NCI-H2227 treated with DMSO at 0.1 percent for 48 hours (cell line): Measurements from ENCODE around the gene FGF2.

Experiments used
- DNase-seq: peaks from one replicate; lab custom pipeline; 2025; lab: John Stamatoyannopoulos, UW

FGF2 gene

DNA sequence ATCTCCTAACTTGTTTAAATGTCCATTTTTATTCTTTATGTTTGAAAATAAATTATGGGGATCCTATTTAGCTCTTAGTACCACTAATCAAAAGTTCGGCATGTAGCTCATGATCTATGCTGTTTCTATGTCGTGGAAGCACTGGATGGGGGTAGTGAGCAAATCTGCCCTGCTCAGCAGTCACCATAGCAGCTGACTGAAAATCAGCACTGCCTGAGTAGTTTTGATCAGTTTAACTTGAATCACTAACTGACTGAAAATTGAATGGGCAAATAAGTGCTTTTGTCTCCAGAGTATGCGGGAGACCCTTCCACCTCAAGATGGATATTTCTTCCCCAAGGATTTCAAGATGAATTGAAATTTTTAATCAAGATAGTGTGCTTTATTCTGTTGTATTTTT, 68.2 kb downstream of the FGF2 start:
- DNase-seq, result no peak

DNA sequence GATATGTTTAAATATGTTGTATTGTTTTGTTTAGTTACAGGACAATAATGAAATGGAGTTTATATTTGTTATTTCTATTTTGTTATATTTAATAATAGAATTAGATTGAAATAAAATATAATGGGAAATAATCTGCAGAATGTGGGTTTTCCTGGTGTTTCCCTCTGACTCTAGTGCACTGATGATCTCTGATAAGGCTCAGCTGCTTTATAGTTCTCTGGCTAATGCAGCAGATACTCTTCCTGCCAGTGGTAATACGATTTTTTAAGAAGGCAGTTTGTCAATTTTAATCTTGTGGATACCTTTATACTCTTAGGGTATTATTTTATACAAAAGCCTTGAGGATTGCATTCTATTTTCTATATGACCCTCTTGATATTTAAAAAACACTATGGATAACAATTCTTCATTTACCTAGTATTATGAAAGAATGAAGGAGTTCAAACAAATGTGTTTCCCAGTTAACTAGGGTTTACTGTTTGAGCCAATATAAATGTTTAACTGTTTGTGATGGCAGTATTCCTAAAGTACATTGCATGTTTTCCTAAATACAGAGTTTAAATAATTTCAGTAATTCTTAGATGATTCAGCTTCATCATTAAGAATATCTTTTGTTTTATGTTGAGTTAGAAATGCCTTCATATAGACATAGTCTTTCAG, 68.8 kb downstream of the FGF2 start:
- DNase-seq, result no peak

DNA sequence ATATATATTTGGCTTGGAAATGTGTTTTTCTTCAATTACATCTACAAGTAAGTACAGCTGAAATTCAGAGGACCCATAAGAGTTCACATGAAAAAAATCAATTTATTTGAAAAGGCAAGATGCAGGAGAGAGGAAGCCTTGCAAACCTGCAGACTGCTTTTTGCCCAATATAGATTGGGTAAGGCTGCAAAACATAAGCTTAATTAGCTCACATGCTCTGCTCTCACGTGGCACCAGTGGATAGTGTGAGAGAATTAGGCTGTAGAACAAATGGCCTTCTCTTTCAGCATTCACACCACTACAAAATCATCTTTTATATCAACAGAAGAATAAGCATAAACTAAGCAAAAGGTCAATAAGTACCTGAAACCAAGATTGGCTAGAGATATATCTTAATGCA, 69.6 kb downstream of the FGF2 start:
- DNase-seq, result no peak

DNA sequence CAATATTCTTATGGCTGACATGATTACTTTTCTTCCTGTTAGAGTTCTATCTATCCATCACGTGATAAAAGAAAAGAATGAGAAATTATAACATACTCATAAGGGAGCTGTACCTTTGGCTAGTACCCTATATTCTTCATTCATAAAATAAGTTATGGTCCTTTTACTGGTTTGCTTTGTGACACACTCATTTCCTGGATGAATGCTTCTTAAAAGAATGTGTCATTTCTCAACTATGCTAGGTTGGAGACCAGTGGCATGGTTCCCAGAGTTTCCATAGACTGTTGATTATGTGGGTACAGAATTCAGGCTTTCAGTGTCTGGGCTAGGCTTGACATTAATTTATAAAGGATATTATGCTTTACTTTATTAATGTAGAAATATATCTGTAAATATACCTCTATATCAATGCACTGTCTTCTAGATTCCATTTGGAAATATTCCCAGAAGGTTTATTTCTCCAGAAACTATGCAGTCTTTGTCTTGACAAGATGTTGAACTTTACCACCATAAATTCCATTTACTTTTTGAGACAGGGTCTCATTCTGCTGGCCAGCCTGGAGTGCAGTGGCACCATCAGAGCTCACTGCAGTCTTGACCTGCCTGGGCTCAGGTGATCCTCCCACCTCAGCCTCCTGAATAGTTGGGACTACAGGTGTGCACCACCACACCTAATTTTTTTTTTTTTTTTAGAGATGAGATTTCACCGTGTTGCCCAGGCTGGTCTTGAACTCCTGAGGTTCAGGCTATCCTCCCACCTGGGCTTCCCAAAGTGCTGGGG, 71.9 kb downstream of the FGF2 start:
- DNase-seq, result no peak

DNA sequence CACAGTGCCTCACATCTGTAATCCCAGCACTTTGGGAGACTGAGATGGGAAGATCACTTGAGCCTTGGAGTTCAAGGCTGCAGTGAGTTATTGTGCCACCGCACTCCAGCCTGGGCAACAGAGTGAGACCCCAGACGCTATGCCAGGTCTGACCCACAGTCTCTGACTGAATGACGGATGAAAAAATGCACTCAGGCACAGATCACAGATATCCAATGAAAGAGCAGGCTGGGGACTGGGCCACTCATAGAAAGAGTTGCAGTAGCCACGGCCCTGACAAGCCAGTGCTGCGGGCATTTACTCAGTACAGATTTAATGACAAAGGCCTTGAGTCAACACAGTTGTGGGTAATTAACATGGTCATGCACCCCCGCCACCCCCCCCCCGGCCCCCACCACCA, 73.1 kb downstream of the FGF2 start:
- no peak for DNase-seq

DNA sequence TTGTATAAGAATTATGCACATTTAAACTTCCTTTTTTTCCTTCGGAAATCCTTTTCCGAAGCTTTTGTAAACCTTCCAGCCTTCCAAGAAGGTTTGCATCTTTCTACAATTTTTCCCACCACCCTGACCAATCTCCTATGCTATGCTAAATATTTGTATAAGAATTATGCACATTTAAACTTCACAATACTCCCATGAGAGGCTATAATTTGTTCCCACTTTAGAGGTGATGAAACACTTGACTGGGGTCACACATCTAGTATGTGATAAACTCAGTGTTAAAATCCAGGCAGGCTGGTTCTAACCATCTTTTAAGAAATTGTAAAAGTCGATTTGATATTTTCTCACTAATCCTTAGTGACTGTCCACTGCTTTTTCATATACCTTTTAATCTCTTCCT, 73.7 kb downstream of the FGF2 start:
- no peak for DNase-seq

DNA sequence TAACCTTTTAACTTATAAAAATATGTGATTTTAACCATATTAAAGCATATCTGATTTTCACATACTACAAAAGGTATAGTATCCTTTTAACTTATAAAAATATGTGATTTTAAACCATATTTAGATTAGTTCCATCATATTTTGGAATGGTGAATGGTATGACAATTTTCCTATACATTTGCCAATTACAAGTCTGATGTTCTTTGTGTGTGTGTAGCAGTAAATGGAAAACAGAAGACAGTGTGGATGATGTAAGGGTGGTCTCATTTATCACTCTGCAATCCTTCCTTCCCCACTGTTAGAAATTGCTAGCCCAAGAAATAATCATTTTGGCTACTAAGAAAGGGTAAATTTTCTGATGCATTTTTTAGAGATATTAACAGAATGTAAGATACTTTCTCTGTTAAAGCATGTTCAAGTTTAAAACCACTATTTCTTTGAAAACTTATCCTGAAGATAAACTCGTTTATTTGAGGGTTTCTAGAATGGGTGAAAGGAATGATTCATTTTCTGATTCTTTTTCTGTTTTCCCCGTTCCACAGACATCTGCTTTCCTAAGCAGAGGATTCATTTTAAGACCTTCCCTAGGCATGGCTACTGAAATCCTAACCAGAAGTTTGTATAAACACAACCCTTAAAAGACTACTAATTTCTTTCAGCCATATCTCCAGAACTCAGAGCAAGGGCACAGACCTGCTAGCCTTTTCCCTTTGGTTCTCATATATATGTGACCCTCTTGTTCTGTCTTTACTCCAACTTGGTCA, 74.8 kb downstream of the FGF2 start:
- no peak for DNase-seq

DNA sequence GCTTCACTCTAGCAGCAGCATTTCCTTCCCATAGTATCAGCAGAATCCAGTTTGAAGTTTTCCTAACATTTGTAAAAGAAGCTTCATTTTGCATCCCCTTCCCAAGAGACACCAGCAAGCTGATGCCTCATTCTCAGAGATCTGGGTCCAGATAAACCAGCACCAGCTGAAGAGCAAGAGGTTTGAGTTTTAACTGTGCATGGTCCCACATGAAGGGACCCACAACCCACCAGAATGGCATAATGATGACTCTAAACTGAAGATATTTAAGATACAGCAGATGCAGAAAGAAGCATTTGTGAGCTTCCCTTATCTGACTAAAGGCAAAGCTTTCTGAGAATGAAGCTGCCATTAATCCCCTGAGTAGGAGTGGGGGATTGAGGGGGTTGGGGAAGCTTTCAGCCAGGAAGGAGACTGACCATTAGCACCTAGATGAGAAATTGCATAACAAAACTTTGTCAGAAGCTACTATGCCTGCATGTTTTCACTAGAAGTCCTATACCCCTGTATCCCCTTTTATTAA, 77.2 kb downstream of the FGF2 start:
- no peak for DNase-seq

DNA sequence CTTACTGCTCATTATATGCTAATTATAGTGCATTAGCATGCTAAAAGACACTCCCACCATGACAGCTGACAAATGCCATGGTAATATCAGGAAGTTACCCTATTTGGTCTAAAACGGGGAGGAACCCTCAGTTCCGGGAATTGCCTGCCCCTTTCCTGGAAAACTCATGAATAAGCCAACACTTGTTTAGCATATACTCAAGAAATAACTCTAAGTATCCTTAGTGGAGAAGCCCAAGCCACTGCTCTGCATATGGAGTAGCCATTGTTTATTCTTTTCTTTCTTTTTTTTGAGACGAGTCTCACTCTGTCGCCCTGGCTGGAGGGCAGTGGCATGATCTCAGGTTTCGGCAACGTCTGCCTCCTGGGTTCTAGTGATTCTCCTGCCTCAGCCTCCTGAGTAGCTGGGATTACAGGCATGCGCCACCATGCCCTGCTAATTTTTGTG, 80.3 kb downstream of the FGF2 start:
- DNase-seq, result no peak

DNA sequence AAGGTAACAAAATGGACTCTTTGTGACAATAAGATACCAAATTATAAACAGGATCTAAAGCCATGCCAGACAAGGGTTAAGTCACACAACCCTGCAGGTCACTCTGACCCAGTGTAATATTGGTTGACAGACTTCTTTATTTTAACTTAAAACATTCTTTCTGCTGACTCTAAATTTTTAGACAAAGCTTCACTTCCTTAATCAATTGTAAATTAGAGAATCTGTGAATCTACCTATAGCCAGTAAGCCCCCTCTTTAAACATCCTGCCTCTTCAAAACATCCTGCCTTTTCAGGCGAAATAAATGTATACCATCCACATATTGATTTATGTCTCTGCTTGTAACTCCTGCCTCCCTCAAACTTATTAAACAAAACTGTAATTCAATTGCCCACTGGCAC, 81.6 kb downstream of the FGF2 start:
- DNase-seq, result no peak

DNA sequence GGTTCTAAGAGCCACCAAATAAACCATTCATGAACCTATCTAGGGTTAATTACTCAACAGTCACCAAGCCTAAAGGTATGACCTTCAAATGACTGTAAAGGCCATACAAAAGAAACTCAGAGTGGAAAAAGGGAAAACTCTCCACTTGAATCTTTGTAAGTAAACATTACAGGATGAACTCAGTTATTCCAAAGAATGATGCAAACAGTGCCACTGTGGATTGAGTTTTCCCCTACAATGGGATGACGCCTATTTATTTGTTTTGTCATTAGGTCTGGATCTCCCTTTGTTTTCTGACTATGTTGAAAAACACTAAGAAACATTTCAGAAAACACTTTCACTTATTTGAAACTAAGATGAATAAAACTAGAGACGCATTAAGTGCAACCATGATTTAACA, 83.1 kb downstream of the FGF2 start:
- no peak for DNase-seq

DNA sequence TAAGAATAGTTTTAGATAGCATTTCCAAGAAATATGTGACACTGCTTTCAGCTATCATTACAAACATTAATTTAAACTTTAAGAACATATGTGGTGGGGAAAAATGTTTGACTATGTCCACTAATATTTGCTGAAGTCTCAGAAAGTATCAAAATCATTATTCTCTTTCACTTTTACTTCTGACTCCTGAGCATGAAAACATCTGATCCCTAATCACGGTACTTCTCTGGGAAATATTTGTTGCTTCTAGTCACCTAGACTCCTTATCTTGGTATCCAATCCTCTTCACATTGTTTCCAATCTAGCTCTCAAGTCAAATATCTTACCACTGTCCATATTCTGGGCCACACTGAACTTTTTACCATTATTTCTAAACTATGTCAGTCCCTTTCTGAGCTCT, 85.0 kb downstream of the FGF2 start:
- no peak for DNase-seq

DNA sequence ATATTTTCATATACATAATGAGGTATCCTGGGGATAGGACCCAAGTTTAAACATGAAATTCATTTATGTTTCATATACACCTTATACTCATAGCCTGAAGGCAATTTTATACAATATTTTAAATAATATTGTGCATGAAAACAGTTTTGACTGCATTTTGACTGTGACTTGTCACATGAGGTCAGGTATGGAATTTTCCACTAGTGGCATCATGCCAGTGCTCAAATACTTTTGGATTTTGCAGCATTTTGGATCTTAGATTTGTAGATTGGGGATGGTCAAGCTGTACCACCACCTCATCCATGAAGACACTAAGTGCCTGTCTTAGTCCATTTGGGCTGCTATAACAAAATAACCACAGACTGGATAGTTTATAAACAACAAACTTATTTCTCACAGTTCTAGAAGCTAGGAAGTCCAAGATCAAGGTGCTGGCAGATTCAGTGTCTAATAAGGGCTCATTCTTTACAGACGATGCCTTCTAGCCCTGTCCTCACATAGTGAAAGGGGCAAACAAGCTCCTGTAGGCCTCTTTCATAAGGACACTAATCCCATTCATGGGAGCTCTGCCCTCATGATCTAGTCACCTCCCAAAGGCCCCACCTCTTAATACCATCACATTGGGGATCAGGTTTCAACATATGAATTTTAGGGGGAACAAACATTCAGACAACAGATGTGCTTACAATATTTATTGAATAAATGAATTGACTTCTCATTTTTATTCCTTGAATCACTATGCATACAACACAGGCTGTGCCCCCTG, 86.4 kb downstream of the FGF2 start:
- DNase-seq, result no peak

DNA sequence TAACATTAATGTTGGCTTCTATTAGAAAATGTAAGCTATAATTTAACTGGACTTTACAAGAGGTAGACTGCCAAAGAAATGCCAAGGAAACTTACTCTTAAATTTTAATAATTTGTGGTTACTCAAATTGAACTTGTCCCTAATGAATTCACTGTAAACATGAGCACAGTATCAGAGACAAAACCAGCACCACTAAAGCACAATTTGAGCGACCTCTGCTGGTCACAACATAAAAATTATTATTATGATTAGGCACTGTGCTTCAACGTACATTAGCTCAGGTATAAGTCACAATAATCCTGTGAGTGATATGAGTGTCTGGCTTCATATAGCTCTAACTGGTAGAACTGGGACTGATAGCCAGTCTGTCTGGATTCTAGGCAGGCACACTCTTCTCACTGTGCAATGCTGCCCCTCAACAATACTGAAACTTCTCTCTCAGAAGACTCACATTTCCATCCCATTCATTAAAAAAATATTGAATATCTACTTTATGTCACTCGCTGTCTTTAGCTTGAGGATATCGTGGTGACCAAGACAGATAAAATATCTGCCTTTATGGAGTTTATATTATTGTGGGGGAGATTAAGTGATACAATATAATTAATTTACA, 87.8 kb downstream of the FGF2 start:
- no peak for DNase-seq

DNA sequence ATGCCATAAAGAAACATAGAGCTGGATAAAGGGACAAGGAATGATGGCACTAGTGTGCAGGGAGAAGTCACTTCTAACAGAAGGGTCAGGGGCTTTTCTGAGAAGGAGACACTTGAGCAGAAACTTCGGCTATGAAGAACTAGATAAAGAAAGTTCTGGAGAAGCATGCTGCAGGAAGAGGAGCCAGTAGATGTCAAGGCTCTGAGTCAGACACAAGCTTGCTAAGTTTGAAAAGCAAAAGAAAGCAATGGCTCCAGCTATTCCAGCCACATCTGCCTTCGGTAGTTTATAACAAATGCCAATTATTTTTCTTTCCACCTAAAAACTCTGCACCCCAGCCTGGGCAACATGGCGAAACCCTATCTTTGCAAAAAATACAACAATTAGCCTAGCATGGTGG, 88.3 kb downstream of the FGF2 start:
- DNase-seq, result no peak

DNA sequence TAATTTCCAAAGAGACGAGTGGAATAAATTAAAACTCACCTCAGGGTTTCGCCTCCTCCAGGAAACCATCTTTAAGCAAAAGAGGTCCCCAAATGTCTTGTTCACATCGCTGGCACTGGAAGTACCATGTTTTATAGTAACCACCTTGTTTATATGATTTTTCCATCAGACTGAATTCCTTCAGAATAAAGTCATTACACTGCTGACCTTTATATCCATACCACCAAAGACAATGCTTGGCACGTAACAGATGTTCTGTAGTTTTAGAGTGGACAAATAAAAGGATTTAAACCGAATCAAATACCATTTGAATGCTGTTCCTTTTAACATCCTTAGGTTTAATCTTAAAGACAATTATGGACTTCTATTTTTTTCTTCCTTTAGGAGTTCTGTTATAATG, 91.1 kb downstream of the FGF2 start:
- DNase-seq, result no peak

DNA sequence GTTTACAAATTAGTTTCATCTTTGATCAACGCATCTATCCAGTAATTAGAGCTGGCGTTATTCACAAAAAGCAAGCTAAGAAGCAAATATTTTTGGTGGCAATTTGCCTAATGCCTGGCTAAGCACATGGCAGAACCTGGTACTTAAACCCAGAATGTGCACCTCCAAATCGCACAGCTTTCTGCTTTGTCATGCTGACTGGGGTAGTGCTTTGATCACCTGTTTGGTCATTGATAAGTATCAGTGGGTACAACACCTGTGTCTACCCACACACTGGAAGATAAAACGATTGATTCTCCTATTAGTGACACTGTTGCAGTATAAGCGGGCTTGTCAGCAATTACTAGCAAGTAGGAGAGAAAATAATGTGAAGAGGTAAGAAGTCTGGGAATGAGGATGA, 93.8 kb downstream of the FGF2 start:
- DNase-seq, result no peak

DNA sequence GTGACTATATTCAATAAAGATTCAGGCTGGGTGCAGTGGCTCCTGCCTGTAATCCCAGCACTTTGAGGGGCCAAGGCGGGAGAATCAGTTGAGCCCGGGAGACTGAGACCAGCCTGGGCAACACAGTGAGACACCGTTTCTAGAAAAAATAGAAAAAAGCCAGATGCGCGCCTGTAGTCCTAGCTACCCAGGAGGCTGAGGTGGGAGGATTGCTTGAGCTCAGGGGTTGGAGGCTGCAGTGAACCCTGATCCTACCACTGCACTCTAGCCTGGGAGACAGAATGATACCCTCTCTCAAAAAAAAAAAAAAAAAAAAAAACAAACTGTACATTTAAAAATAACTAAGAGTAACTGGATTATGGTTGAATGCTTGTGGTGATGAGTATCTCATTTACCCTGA, 94.7 kb downstream of the FGF2 start:
- DNase-seq, result no peak

DNA sequence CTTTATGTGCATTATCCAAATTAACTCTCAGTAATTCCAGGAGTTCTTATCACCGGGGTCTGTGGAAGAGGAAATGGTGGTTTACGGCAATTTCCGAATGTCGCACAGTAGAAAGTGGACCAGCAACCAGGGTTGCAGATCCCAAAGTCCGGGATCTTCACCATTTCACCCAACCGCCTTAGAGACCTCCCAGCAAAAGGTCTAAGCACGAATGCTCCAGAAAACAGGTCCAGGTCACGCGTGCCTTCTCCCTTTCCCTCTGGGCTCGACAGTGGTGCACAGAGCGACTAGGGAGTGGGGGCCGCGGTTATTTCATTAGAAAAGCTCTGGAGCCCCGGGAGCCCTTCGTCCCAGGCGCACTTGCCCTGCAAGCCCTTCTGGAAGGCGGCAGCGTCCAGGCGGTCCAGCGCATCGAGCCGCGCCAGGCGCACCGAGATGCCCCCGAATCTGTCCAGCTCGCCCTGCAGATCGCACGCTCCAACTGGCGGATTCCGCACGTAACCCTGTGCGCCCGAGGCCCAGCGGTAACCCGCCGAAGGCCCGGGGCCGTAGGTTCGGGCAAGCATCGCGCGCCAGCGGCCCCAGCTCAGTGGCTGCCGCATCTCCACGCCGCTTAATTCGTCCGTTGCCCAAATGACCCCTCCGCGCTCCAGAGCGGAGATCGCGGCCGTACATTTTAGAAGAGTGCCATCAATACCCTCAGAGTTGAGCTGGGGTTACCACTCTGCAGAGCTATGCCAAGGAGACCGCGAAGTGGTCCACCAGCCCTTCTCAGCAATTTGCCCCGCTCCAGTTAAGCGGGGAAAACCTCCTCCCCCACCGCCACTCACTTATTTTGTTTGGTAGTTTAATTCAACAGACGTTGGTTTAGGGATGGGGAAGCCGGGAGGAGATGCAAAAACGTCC, 95.6 kb downstream of the FGF2 start, which contains the start of gene NUDT6:
NUDT6 (minus strand) TSS at position 627 of the 906 bp plus-strand sequence; CDS start at position 602, 25 bp downstream.
- peak; percentile 57 for DNase-seq

DNA sequence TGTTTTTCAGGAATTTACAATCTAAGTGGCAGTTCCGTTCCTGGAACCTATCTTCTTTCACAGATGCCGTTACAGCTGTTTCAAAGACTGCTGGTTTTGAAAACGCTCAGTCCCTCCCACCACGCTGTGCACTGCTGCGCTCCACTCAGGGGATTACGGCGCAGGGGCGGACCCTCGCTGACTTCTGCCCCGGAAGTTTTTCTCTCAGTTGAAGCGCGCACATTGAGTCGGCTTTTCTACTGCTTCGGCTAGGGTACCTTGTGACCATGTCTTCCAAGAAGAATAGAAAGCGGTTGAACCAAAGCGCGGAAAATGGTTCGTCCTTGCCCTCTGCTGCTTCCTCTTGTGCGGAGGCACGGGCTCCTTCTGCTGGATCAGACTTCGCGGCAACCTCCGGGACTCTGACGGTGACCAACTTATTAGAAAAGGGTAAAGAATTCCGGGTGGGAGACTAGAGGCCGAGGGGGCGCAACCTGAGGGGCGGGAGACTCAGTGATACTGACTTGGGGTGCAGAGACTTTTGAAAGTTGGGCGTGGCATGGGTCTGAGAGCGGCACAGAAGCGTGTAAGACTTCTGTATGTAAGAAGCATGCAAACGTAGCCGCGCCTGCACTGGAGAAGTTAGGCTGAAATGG, 96.4 kb downstream of the FGF2 start:
- DNase-seq, result peak; percentile 63
